ENCODE measurements around the gene IRF2BP2.

IRF2BP2 gene

GRCh38 chr1:234624724-234625117, 14.7 kb upstream of the IRF2BP2 start:
- no peak overlapping the region for H3K23ac ChIP-seq (ENCODE audit: low read length)
- no peak for DNase-seq
- H3K9ac ChIP-seq (ENCODE audit: low read length) = no peak overlapping the region
- H3K36me3 ChIP-seq (ENCODE audit: control insufficient read depth, insufficient read depth, low read length) = no peaks in the 10 kb centered on the region
- no peak overlapping the region for H4K8ac ChIP-seq (ENCODE audit: low read depth, low read length)
- no peak overlapping the region for H3K56ac ChIP-seq (ENCODE audit: low read length)
- H2BK120ac ChIP-seq (ENCODE audit: low read depth, low read length) = no peak overlapping the region
- H2BK15ac ChIP-seq (replicated peaks; ENCODE audit: low read depth) = no peak overlapping the region
- no peak overlapping the region for H3K4ac ChIP-seq (ENCODE audit: low read depth, low read length)
- H4K5ac ChIP-seq (ENCODE audit: low read length) = no peak overlapping the region
- H3K18ac ChIP-seq (ENCODE audit: low read length) = no peak overlapping the region
- H3K4me2 ChIP-seq (ENCODE audit: low read length) = no peak overlapping the region
- H2AK5ac ChIP-seq (ENCODE audit: low read length) = no peak overlapping the region
- H3K79me2 ChIP-seq (ENCODE audit: control insufficient read depth, insufficient read depth, low read length) = no peaks in the 10 kb centered on the region
- no peak overlapping the region for H3K4me3 ChIP-seq (ENCODE audit: low read length)
- no peaks in the 10 kb centered on the region for H3K79me1 ChIP-seq (ENCODE audit: low read length)
- H3K4me1 ChIP-seq (ENCODE audit: control insufficient read depth, low read depth, low read length) = no peaks in the 10 kb centered on the region
- H2BK5ac ChIP-seq (ENCODE audit: low read length) = no peak overlapping the region
- WGBS (ENCODE audit: extremely low coverage, insufficient coverage, low lambda C conversion rate) = no CpG with 5 or more reads among the region's 3 CpGs
- H3K27me3 ChIP-seq (ENCODE audit: insufficient read depth, low read length, poor library complexity) = no peaks in the 10 kb centered on the region
- no peak overlapping the region for H3K27ac ChIP-seq (ENCODE audit: low read depth, low read length)

- Histone ChIP-seq H4K5ac (ENCODE audit: low read length) (no peak overlapping the region), H3K27ac (ENCODE audit: low read depth, low read length) (no peak overlapping the region), H3K56ac (ENCODE audit: low read length) (no peak overlapping the region), H3K4ac (ENCODE audit: low read depth, low read length) (no peak overlapping the region), H3K36me3 (ENCODE audit: control insufficient read depth, insufficient read depth, low read length) (no peaks in the 10 kb centered on the region), H2BK120ac (ENCODE audit: low read depth, low read length) (no peak overlapping the region), H3K4me1 (ENCODE audit: control insufficient read depth, low read depth, low read length) (no peaks in the 10 kb centered on the region), H2BK5ac (ENCODE audit: low read length) (no peak overlapping the region), H3K79me2 (ENCODE audit: control insufficient read depth, insufficient read depth, low read length) (no peaks in the 10 kb centered on the region), H3K4me2 (ENCODE audit: low read length) (no peak overlapping the region), H3K79me1 (ENCODE audit: low read length) (no peaks in the 10 kb centered on the region), H2AK5ac (ENCODE audit: low read length) (no peak overlapping the region), H3K18ac (ENCODE audit: low read length) (no peak overlapping the region), H3K27me3 (ENCODE audit: insufficient read depth, low read length, poor library complexity) (no peaks in the 10 kb centered on the region), H3K9ac (ENCODE audit: low read length) (no peak overlapping the region), H4K8ac (ENCODE audit: low read depth, low read length) (no peak overlapping the region), H2BK15ac (replicated peaks; ENCODE audit: low read depth) (no peak overlapping the region), H3K23ac (ENCODE audit: low read length) (no peak overlapping the region), H3K4me3 (ENCODE audit: low read length) (no peak overlapping the region)
- DNase-seq = no peak
- WGBS (ENCODE audit: extremely low coverage, insufficient coverage, low lambda C conversion rate) = no CpG with 5 or more reads among the region's 7 CpGs
Measured at GRCh38 chr1:234621657-234622335, 11.8 kb upstream of the IRF2BP2 start.

GRCh38 chr1:234621127-234621468, 11.1 kb upstream of the IRF2BP2 start:
- Histone ChIP-seq H3K4me3 (ENCODE audit: low read length) (no peak overlapping the region), H3K56ac (ENCODE audit: low read length) (no peak overlapping the region), H3K4ac (ENCODE audit: low read depth, low read length) (no peak overlapping the region), H3K79me2 (ENCODE audit: control insufficient read depth, insufficient read depth, low read length) (no peaks in the 10 kb centered on the region), H3K9ac (ENCODE audit: low read length) (no peak overlapping the region), H3K18ac (ENCODE audit: low read length) (peak overlapping the region; percentile 69), H3K23ac (ENCODE audit: low read length) (no peak overlapping the region), H3K27me3 (ENCODE audit: insufficient read depth, low read length, poor library complexity) (no peaks in the 10 kb centered on the region), H3K4me2 (ENCODE audit: low read length) (no peak overlapping the region), H2BK5ac (ENCODE audit: low read length) (no peak overlapping the region), H2AK5ac (ENCODE audit: low read length) (no peak overlapping the region), H3K36me3 (ENCODE audit: control insufficient read depth, insufficient read depth, low read length) (no peaks in the 10 kb centered on the region), H4K8ac (ENCODE audit: low read depth, low read length) (no peak overlapping the region), H4K5ac (ENCODE audit: low read length) (no peak overlapping the region), H3K79me1 (ENCODE audit: low read length) (no peaks in the 10 kb centered on the region), H3K4me1 (ENCODE audit: control insufficient read depth, low read depth, low read length) (no peaks in the 10 kb centered on the region), H3K27ac (ENCODE audit: low read depth, low read length) (no peak overlapping the region), H2BK120ac (ENCODE audit: low read depth, low read length) (peak overlapping the region; percentile 65), H2BK15ac (replicated peaks; ENCODE audit: low read depth) (peak overlapping the region; percentile 66)
- no CpG with 5 or more reads among the region's 3 CpGs for WGBS (ENCODE audit: extremely low coverage, insufficient coverage, low lambda C conversion rate)
- no peak for DNase-seq

- H3K4me3 ChIP-seq (ENCODE audit: low read length) = no peak overlapping the region
- H3K27ac ChIP-seq (ENCODE audit: low read depth, low read length) = no peak overlapping the region
Measured at GRCh38 chr1:234620272-234621126, 10.5 kb upstream of the IRF2BP2 start.

GRCh38 chr1:234619794-234620247, 9.8 kb upstream of the IRF2BP2 start:
- no peak overlapping the region for H2BK120ac ChIP-seq (ENCODE audit: low read depth, low read length)
- WGBS (ENCODE audit: extremely low coverage, insufficient coverage, low lambda C conversion rate) = no CpG with 5 or more reads among the region's 6 CpGs
- H3K23ac ChIP-seq (ENCODE audit: low read length) = no peak overlapping the region
- H3K4me1 ChIP-seq (ENCODE audit: control insufficient read depth, low read depth, low read length) = no peaks in the 10 kb centered on the region
- H3K79me1 ChIP-seq (ENCODE audit: low read length) = no peaks in the 10 kb centered on the region
- no peak overlapping the region for H3K27ac ChIP-seq (ENCODE audit: low read depth, low read length)
- no peak for DNase-seq
- H3K79me2 ChIP-seq (ENCODE audit: control insufficient read depth, insufficient read depth, low read length) = no peaks in the 10 kb centered on the region
- no peak overlapping the region for H3K56ac ChIP-seq (ENCODE audit: low read length)
- no peak overlapping the region for H2AK5ac ChIP-seq (ENCODE audit: low read length)
- H3K4me2 ChIP-seq (ENCODE audit: low read length) = no peak overlapping the region
- H2BK15ac ChIP-seq (replicated peaks; ENCODE audit: low read depth) = peak overlapping the region; percentile 47
- H3K4ac ChIP-seq (ENCODE audit: low read depth, low read length) = no peak overlapping the region
- no peak overlapping the region for H4K5ac ChIP-seq (ENCODE audit: low read length)
- H3K18ac ChIP-seq (ENCODE audit: low read length) = no peak overlapping the region
- H3K36me3 ChIP-seq (ENCODE audit: control insufficient read depth, insufficient read depth, low read length) = no peaks in the 10 kb centered on the region
- H4K8ac ChIP-seq (ENCODE audit: low read depth, low read length) = no peak overlapping the region
- no peak overlapping the region for H3K4me3 ChIP-seq (ENCODE audit: low read length)
- no peak overlapping the region for H2BK5ac ChIP-seq (ENCODE audit: low read length)
- no peak overlapping the region for H3K9ac ChIP-seq (ENCODE audit: low read length)
- H3K27me3 ChIP-seq (ENCODE audit: insufficient read depth, low read length, poor library complexity) = no peaks in the 10 kb centered on the region

More at GRCh38 chr1:234620272-234621126, 10.5 kb upstream of the IRF2BP2 start:
- Histone ChIP-seq H3K4me2 (ENCODE audit: low read length) (no peak overlapping the region), H3K56ac (ENCODE audit: low read length) (no peak overlapping the region), H3K79me1 (ENCODE audit: low read length) (no peaks in the 10 kb centered on the region), H3K4me1 (ENCODE audit: control insufficient read depth, low read depth, low read length) (no peaks in the 10 kb centered on the region), H3K23ac (ENCODE audit: low read length) (no peak overlapping the region), H2BK120ac (ENCODE audit: low read depth, low read length) (peak overlapping the region; percentile 65), H3K18ac (ENCODE audit: low read length) (peak overlapping the region; percentile 69), H2BK15ac (replicated peaks; ENCODE audit: low read depth) (peak overlapping the region; percentile 66), H3K79me2 (ENCODE audit: control insufficient read depth, insufficient read depth, low read length) (no peaks in the 10 kb centered on the region), H3K4ac (ENCODE audit: low read depth, low read length) (no peak overlapping the region), H2AK5ac (ENCODE audit: low read length) (no peak overlapping the region), H4K8ac (ENCODE audit: low read depth, low read length) (no peak overlapping the region), H4K5ac (ENCODE audit: low read length) (no peak overlapping the region), H3K36me3 (ENCODE audit: control insufficient read depth, insufficient read depth, low read length) (no peaks in the 10 kb centered on the region), H3K9ac (ENCODE audit: low read length) (no peak overlapping the region), H2BK5ac (ENCODE audit: low read length) (no peak overlapping the region), H3K27me3 (ENCODE audit: insufficient read depth, low read length, poor library complexity) (no peaks in the 10 kb centered on the region)
- no CpG with 5 or more reads among the region's 6 CpGs for whole genome bisulfite sequencing (ENCODE audit: extremely low coverage, insufficient coverage, low lambda C conversion rate)
- no peak for DNase-seq
